Erythroblast (primary cell): ENCODE data around the gene CDSN.

ENCODE experiments used
- GATA1 ChIP-seq: IDR thresholded peaks from 2 replicates; pipeline ENCODE4 v1.6.1; 2011; ENCODE audit warnings: low read depth, mild to moderate bottlenecking, control low read depth, low read length, moderate library complexity
- POLR2A ChIP-seq: IDR thresholded peaks from 2 replicates; pipeline ENCODE4 v1.6.1; 2011; ENCODE audit warnings: mild to moderate bottlenecking, low read length

DNA sequence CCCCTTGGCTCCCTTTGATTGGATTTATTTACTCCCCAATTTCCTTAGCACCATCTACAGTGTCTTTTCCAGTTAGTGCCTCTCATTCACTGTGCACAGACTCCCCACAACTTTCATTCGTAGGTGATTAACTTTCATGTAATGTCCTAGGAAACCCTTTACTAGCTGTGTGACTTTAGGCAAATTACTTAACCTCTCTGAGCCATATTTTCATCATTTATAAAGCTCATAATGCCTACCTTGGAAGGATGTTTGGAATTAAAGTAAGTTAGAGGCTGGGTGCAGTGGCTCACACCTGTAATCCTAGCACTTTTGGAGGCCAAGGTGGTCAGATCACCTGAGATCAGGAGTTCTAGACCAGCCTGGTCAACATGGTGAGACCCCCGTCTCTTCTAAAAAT is 28.0 kb downstream of the CDSN start:
- TF ChIP-seq POLR2A (no peak), GATA1 (no peak)
